ENCODE measurements around the gene ARSG. TPM values are rescaled to one million over a fixed set of nuclear protein-coding genes. Genes with fewer than 3 reads are reported as not detected.

Gene ARSG
- total and polyA plus RNA-seq, 2 of the 13 experiments (the other 11 are each of a cell fraction or from before 2014, with no cell fraction given): 3.7 to 15.2 TPM

DNA sequence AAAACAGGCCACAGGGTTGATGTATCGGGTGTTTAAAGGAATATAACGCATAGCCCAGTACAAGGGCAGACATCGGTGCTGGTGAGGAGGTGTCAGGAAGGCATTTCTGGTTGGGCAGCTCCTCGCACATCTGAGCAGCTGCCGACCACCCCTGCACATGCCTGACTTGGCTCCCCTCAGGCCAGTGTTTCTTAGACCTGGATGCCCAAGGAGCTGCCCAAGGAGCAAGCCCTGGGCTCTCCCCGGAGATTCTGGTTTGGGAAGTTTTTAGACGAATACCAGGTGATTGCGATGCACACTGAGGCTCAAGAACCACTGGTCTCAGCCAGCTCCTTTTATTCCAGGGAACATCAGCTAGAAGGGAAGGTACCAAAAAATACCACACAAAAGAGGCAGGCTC lies 154.4 kb downstream of the ARSG start:
- FAIRE-seq (no peak), DNase-seq (ENCODE audit: low spot score) (no peak), ATAC-seq (no peak)
- Histone ChIP-seq H3K27me3 (ENCODE audit: control insufficient read depth in 1 of 2, insufficient read depth in 2 of 2, low read length in 2 of 2) (no peaks in the 10 kb centered on the region), H3K9ac (ENCODE audit: insufficient read depth, low read depth, low read length) (no peak overlapping the region), H3K36me3 (replicated peaks in 1 of 2; ENCODE audit: control insufficient read depth in 1 of 2, insufficient read depth in 2 of 2, low read length in 2 of 2) (peaks cover 15 to 46% of the 10 kb centered on the region in 2 experiments), H3K4me1 (ENCODE audit: insufficient read depth, low read length) (peaks cover 2% of the 10 kb centered on the region; the same call in 1 of the 2 replicates), H3K27ac (ENCODE audit: extremely low read length, insufficient read depth, low read length) (no peak overlapping the region), H3K4me2 (ENCODE audit: low read depth, low read length) (no peak overlapping the region), H3K79me2 (ENCODE audit: insufficient read depth, low read length) (no peaks in the 10 kb centered on the region), H3K9me3 (ENCODE audit: low read length) (no peaks in the 10 kb centered on the region), H3K4me3 (replicated peaks in 1 of 3; ENCODE audit: insufficient read depth in 1 of 3, low read depth in 2 of 3, low read length in 3 of 3) (no peak overlapping the region), H4K20me1 (ENCODE audit: insufficient read depth, low read length) (no peaks in the 10 kb centered on the region), H2AFZ (ENCODE audit: low read length) (no peak overlapping the region)
- intact Hi-C loops (cut with micrococcal nuclease; ENCODE audit: unreplicated experiment): no loop called here
- no peak for TF ChIP-seq ZNF746 (CRISPR knock-in tag; IDR thresholded peaks at IDR 0.05)
- TF ChIP-seq, protein P1, sequence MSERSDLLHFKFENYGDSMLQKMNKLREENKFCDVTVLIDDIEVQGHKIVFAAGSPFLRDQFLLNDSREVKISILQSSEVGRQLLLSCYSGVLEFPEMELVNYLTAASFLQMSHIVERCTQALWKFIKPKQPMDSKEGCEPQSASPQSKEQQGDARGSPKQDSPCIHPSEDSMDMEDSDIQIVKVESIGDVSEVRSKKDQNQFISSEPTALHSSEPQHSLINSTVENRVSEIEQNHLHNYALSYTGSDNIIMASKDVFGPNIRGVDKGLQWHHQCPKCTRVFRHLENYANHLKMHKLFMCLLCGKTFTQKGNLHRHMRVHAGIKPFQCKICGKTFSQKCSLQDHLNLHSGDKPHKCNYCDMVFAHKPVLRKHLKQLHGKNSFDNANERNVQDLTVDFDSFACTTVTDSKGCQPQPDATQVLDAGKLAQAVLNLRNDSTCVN (CRISPR knock-in tag; IDR thresholded peaks at IDR 0.05; ENCODE audit: borderline replicate concordance): no peak
- TF ChIP-seq MIXL1 (CRISPR knock-in tag; IDR thresholded peaks at IDR 0.05): no peak
- TF ChIP-seq, protein P2, sequence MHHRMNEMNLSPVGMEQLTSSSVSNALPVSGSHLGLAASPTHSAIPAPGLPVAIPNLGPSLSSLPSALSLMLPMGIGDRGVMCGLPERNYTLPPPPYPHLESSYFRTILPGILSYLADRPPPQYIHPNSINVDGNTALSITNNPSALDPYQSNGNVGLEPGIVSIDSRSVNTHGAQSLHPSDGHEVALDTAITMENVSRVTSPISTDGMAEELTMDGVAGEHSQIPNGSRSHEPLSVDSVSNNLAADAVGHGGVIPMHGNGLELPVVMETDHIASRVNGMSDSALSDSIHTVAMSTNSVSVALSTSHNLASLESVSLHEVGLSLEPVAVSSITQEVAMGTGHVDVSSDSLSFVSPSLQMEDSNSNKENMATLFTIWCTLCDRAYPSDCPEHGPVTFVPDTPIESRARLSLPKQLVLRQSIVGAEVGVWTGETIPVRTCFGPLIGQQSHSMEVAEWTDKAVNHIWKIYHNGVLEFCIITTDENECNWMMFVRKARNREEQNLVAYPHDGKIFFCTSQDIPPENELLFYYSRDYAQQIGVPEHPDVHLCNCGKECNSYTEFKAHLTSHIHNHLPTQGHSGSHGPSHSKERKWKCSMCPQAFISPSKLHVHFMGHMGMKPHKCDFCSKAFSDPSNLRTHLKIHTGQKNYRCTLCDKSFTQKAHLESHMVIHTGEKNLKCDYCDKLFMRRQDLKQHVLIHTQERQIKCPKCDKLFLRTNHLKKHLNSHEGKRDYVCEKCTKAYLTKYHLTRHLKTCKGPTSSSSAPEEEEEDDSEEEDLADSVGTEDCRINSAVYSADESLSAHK (CRISPR knock-in tag; IDR thresholded peaks at IDR 0.05; ENCODE audit: borderline replicate concordance): no peak
- TF ChIP-seq FOXO1 (CRISPR knock-in tag; IDR thresholded peaks at IDR 0.05): no peak
- TF ChIP-seq RARA (CRISPR knock-in tag; IDR thresholded peaks at IDR 0.05): no peak
- no peak for TF ChIP-seq XRCC5 (optimal IDR thresholded peaks at IDR 0.05; ENCODE audit: low read length)
- no peak for TF ChIP-seq ZBTB42 (CRISPR knock-in tag; IDR thresholded peaks at IDR 0.05)
- TF ChIP-seq, protein P3, sequence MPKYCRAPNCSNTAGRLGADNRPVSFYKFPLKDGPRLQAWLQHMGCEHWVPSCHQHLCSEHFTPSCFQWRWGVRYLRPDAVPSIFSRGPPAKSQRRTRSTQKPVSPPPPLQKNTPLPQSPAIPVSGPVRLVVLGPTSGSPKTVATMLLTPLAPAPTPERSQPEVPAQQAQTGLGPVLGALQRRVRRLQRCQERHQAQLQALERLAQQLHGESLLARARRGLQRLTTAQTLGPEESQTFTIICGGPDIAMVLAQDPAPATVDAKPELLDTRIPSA (CRISPR knock-in tag; IDR thresholded peaks at IDR 0.05; ENCODE audit: borderline replicate concordance): no peak
- no peak for TF ChIP-seq ZNF317 (CRISPR knock-in tag; IDR thresholded peaks at IDR 0.05)
- TF ChIP-seq, protein P4, sequence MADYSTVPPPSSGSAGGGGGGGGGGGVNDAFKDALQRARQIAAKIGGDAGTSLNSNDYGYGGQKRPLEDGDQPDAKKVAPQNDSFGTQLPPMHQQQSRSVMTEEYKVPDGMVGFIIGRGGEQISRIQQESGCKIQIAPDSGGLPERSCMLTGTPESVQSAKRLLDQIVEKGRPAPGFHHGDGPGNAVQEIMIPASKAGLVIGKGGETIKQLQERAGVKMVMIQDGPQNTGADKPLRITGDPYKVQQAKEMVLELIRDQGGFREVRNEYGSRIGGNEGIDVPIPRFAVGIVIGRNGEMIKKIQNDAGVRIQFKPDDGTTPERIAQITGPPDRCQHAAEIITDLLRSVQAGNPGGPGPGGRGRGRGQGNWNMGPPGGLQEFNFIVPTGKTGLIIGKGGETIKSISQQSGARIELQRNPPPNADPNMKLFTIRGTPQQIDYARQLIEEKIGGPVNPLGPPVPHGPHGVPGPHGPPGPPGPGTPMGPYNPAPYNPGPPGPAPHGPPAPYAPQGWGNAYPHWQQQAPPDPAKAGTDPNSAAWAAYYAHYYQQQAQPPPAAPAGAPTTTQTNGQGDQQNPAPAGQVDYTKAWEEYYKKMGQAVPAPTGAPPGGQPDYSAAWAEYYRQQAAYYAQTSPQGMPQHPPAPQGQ (CRISPR knock-in tag; IDR thresholded peaks at IDR 0.05; ENCODE audit: borderline replicate concordance): no peak
- no peak for TF ChIP-seq SP5 (CRISPR knock-in tag; IDR thresholded peaks at IDR 0.05; ENCODE audit: borderline replicate concordance, low read depth)
- no peak for TF ChIP-seq TAF1 (CRISPR knock-in tag; IDR thresholded peaks at IDR 0.05)
- TF ChIP-seq, protein P5, sequence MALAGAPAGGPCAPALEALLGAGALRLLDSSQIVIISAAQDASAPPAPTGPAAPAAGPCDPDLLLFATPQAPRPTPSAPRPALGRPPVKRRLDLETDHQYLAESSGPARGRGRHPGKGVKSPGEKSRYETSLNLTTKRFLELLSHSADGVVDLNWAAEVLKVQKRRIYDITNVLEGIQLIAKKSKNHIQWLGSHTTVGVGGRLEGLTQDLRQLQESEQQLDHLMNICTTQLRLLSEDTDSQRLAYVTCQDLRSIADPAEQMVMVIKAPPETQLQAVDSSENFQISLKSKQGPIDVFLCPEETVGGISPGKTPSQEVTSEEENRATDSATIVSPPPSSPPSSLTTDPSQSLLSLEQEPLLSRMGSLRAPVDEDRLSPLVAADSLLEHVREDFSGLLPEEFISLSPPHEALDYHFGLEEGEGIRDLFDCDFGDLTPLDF (CRISPR knock-in tag; IDR thresholded peaks at IDR 0.05): no peak
- TF ChIP-seq ZFP37 (CRISPR knock-in tag; IDR thresholded peaks at IDR 0.05; ENCODE audit: borderline replicate concordance): no peak
- TF ChIP-seq ZNF367 (CRISPR knock-in tag; IDR thresholded peaks at IDR 0.05; ENCODE audit: borderline replicate concordance): no peak
- in situ Hi-C loops (cut with HindIII; ENCODE audit: extremely low pct_ligation_motif_present, low pct_unique_long_range_greater_than_20kb): no loop called here
- BruUV-seq (replicated peaks): no TSS peak
- POLR2A ChIA-PET: no interaction called here
- CTCF ChIA-PET (ENCODE audit: low intra/inter-chr PET ratio, low total read pairs): no interaction called here
- WGBS (ENCODE audit: low lambda C conversion rate): 96% methylated on average over 8 of the region's 8 CpGs
